GM21360 (cell line): ENCODE data around the gene SCARF2.
A peak's percentile ranks its signal among the peaks of the same experiment; 100 is the strongest.
"Not testable (repeated sequence)": the region's sequence is repeated elsewhere in the genome, so short reads cannot be mapped to it uniquely, and the experiment has no call there.

Experiments used
- ATAC-seq: cut with Tn5 transposase; IDR thresholded peaks from one replicate; pipeline ENCODE4 v1.9.1; 2021; ENCODE audit warnings: mild to moderate bottlenecking, moderate library complexity; ENCODE audit not compliant: unreplicated experiment

SCARF2 gene

GRCh38 chr22:20464096-20464614, 26.5 kb upstream of the SCARF2 start:
- ATAC-seq = no peak

- ATAC-seq = no peak
These were observed 25.9 kb upstream of the SCARF2 start for GRCh38 chr22:20463324-20464095.

GRCh38 chr22:20459862-20460261, 22.2 kb upstream of the SCARF2 start:
- no peak for ATAC-seq

GRCh38 chr22:20459152-20459542, 21.5 kb upstream of the SCARF2 start:
- no peak for ATAC-seq

GRCh38 chr22:20458530-20459151, 21.0 kb upstream of the SCARF2 start:
- ATAC-seq = no peak

GRCh38 chr22:20457506-20458240, 20.0 kb upstream of the SCARF2 start:
- ATAC-seq = no peak

- ATAC-seq = no peak
These were observed 19.1 kb upstream of the SCARF2 start for GRCh38 chr22:20456722-20457076.

- peak; percentile 60 for ATAC-seq
These were observed 18.6 kb upstream of the SCARF2 start for GRCh38 chr22:20456064-20456721.

GRCh38 chr22:20455709-20456063, 18.1 kb upstream of the SCARF2 start:
- ATAC-seq = no peak

- no peak for ATAC-seq
These were observed 15.6 kb upstream of the SCARF2 start for GRCh38 chr22:20453222-20453621.

- ATAC-seq = no peak
These were observed 14.3 kb upstream of the SCARF2 start for GRCh38 chr22:20451920-20452319.

- ATAC-seq = not testable (repeated sequence)
These were observed 13.6 kb upstream of the SCARF2 start for GRCh38 chr22:20451129-20451778.

- no peak for ATAC-seq
These were observed 12.9 kb upstream of the SCARF2 start for GRCh38 chr22:20450551-20450906.

GRCh38 chr22:20449819-20450550, 12.4 kb upstream of the SCARF2 start:
- no peak for ATAC-seq

GRCh38 chr22:20448630-20449029, 11.0 kb upstream of the SCARF2 start:
- no peak for ATAC-seq

- no peak for ATAC-seq
These were observed 8.9 kb upstream of the SCARF2 start for GRCh38 chr22:20446383-20446970.

- ATAC-seq = no peak
These were observed 6.7 kb upstream of the SCARF2 start for GRCh38 chr22:20444325-20444724.

- no peak for ATAC-seq
These were observed 5.1 kb upstream of the SCARF2 start for GRCh38 chr22:20442485-20443284.
